ENCODE results near the gene ZBED6. TPM values are rescaled to one million over a fixed set of nuclear protein-coding genes. Genes with fewer than 3 reads are reported as not detected.

Gene ZBED6
- total and polyA plus RNA-seq, 2 of the 4 experiments (the other 2 are of a cell fraction): 3.8 to 26.2 TPM

GRCh38 chr1:203843435-203843834 is 48.0 kb downstream of the ZBED6 start:
- ChIA-PET CTCF (interaction anchor here (1.4 kb wide), 1 partner anchor 285 kb away, joined by 3 read pairs; no protein-coding TSS in a partner anchor), POLR2A (ENCODE audit: unreplicated experiment) (no interaction called here)
- dilution Hi-C loops (cut with HindIII; ENCODE audit: low sequenced_read_pairs, unreplicated experiment) (no loop called here), intact Hi-C loops (cut with micrococcal nuclease) (no loop called here), in situ Hi-C loops (cut with MboI; ENCODE audit: low sequenced_read_pairs) (no loop called here)
- WGBS, 2 experiments (ENCODE audit: extremely low coverage in 2 of 2, insufficient read length in 1 of 2): no CpG with 5 or more reads among the region's 1 CpG
- Histone ChIP-seq H3K14ac (replicated peaks; ENCODE audit: low read depth, low read length) (no peak overlapping the region), H2AK5ac (ENCODE audit: low read depth, low read length) (no peak overlapping the region), H2AK9ac (replicated peaks; ENCODE audit: low read depth, low read length, poor library complexity) (no peak overlapping the region), H3K56ac (ENCODE audit: extremely low read depth, insufficient read depth, low read length) (no peak overlapping the region), H3K18ac (ENCODE audit: low read depth, low read length) (no peak overlapping the region), H2BK120ac (ENCODE audit: low read depth, low read length) (no peak overlapping the region), H3K4me2 (ENCODE audit: low read depth, low read length) (no peak overlapping the region), H3K9me1 (ENCODE audit: insufficient read depth, low read length) (no peaks in the 10 kb centered on the region), H4K8ac (ENCODE audit: low read depth in 2 of 2, low read length in 2 of 2) (no peak overlapping the region), H3K9ac (ENCODE audit: low read depth, low read length) (no peak overlapping the region), H3K27me3 (ENCODE audit: control insufficient read depth, insufficient read depth, low read length) (no peaks in the 10 kb centered on the region), H3K79me1 (ENCODE audit: low read depth in 1 of 2, low read length in 2 of 2) (peaks cover 21 to 23% of the 10 kb centered on the region in 2 experiments), H2AFZ (replicated peaks; ENCODE audit: low read length, poor library complexity) (no peak overlapping the region), H3K4ac (ENCODE audit: low read depth, low read length) (no peak overlapping the region), H3K4me3 (ENCODE audit: insufficient read depth, low read depth, low read length) (no peak overlapping the region), H4K20me1 (ENCODE audit: insufficient read depth, low read length) (peaks cover 8% of the 10 kb centered on the region), H3K4me1 (ENCODE audit: control insufficient read depth, insufficient read depth, low read length) (peaks cover 2% of the 10 kb centered on the region), H3K27ac (ENCODE audit: insufficient read depth, low read length) (no peak overlapping the region), H3K9me3 (ENCODE audit: control insufficient read depth, insufficient read depth, low read length) (no peaks in the 10 kb centered on the region), H3K23ac (ENCODE audit: low read depth, low read length) (no peak overlapping the region), H2BK15ac (ENCODE audit: low read depth, low read length) (no peak overlapping the region), H3K36me3 (ENCODE audit: control insufficient read depth, insufficient read depth, low read length) (peaks cover 39% of the 10 kb centered on the region), H4K5ac (ENCODE audit: low read depth, low read length) (no peak overlapping the region), H2BK5ac (ENCODE audit: low read depth, low read length, poor library complexity, severe bottlenecking) (no peak overlapping the region), H4K91ac (ENCODE audit: insufficient read depth, low read depth, low read length) (no peak overlapping the region), H2BK20ac (ENCODE audit: low read depth, low read length) (no peak overlapping the region)
- BruUV-seq (replicated peaks): no TSS peak
- TF ChIP-seq POLR2A (IDR thresholded peaks at IDR 0.05; ENCODE audit: low read depth, low read length): no peak
- no peak for TF ChIP-seq CHD1 (IDR thresholded peaks at IDR 0.05; ENCODE audit: low read depth, low read length)
- TF ChIP-seq MAFK (IDR thresholded peaks at IDR 0.05; ENCODE audit: low read depth, low read length): no peak
- no peak for ATAC-seq (ENCODE audit: low read depth)
- DNase-seq: no peak

Small RNA genes lying within 50 kb of the gene (microRNA-seq; reads per million reads assigned to microRNA genes)
- gene ZC3H11A (ENCODE audit: insufficient read depth, insufficient read length): 4.1 reads per million

Small RNA genes lying within 50 kb of the gene (small RNA-seq; reads per million reads assigned to genes)
- 0 to 15.4 (median 4.1) reads per million in 5 experiments for gene ZC3H11A

Other genes with a start within 250 kb of the ZBED6 start
- gene ATP2B4, start 168.8 kb upstream of the ZBED6 start, total RNA-seq (2012; rRNA removed): 290 and 311 TPM in 2 replicates
- gene ATP2B4, start 168.8 kb upstream of the ZBED6 start, polyA plus RNA-seq (2012; rRNA removed): 172 TPM in 2 replicates
- not detected in 2 replicates for gene LAX1, start 30.4 kb upstream of the ZBED6 start, total RNA-seq (2012; rRNA removed)
- gene LAX1, start 30.4 kb upstream of the ZBED6 start, polyA plus RNA-seq (2012; rRNA removed): 0.03 TPM in 1 of 2 replicates, not detected in the other
- gene ZC3H11A, start within 50 bp of the ZBED6 start, total RNA-seq (2012; rRNA removed): 66.5 and 106 TPM in 2 replicates
- gene ZC3H11A, start within 50 bp of the ZBED6 start, polyA plus RNA-seq (2012; rRNA removed): 43.6 and 52.1 TPM in 2 replicates
- gene SNRPE, start 66.0 kb downstream of the ZBED6 start, total RNA-seq (2012; rRNA removed): 43.6 and 118 TPM in 2 replicates
- gene SNRPE, start 66.0 kb downstream of the ZBED6 start, polyA plus RNA-seq (2012; rRNA removed): 178 and 219 TPM in 2 replicates

All from IMR-90 (cell line).